GM23248 (cell line): ENCODE results near the gene SSMEM1.
"Not testable (repeated sequence)": the region's sequence is repeated elsewhere in the genome, so short reads cannot be mapped to it uniquely, and the experiment has no call there.

Experiments used
- EZH2 ChIP-seq: fragments of 200-600 bp; sonication (generic); IDR thresholded peaks from 2 replicates; pipeline ENCODE4 v1.6.1; 2018; ENCODE audit warnings: antibody characterized with exemption, mild to moderate bottlenecking; ENCODE audit not compliant: insufficient read depth, poor library complexity, severe bottlenecking
- EZH2phosphoT487 ChIP-seq: fragments of 200-600 bp; sonication (generic); IDR thresholded peaks from 2 replicates; pipeline ENCODE4 v1.6.1; 2018; ENCODE audit warnings: antibody characterized with exemption, moderate library complexity, mild to moderate bottlenecking, low read depth; ENCODE audit not compliant: insufficient read depth

GRCh38 chr7:130248842-130249241 is 41.2 kb downstream of the SSMEM1 start:
- not testable (repeated sequence) for TF ChIP-seq EZH2, EZH2phosphoT487
